Measurements from ENCODE around the gene ZNF555. TPM values are rescaled to one million over a fixed set of nuclear protein-coding genes. Genes with fewer than 3 reads are reported as not detected.
"Not testable (repeated sequence)": the region's sequence is repeated elsewhere in the genome, so short reads cannot be mapped to it uniquely, and the experiment has no call there.

Gene ZNF555
- polyA plus RNA-seq (ENCODE audit: insufficient read length), result 13.3 TPM

GRCh38 chr19:2840794-2841791, at the start of gene ZNF555:
TSS of gene ZNF555 (plus strand) at chr19:2841475. CDS start at chr19:2841573, 98 bp downstream.
- peak; percentile 99 for DNase-seq

- DNase-seq, result no peak
Observed at GRCh38 chr19:2791876-2792275, 49.4 kb upstream of the ZNF555 start.

- not testable (repeated sequence) for DNase-seq
Observed at GRCh38 chr19:2792666-2793065, 48.6 kb upstream of the ZNF555 start.

GRCh38 chr19:2793126-2793525, 48.1 kb upstream of the ZNF555 start:
- DNase-seq, result no peak

GRCh38 chr19:2793577-2793976, 47.7 kb upstream of the ZNF555 start:
- no peak for DNase-seq

- no peak for DNase-seq
Observed at GRCh38 chr19:2795827-2796658, 45.2 kb upstream of the ZNF555 start.

GRCh38 chr19:2796659-2797266, 44.5 kb upstream of the ZNF555 start:
- DNase-seq, result no peak

GRCh38 chr19:2797280-2797679, 44.0 kb upstream of the ZNF555 start:
- DNase-seq, result no peak

GRCh38 chr19:2798158-2798685, 43.1 kb upstream of the ZNF555 start:
- no peak for DNase-seq

- DNase-seq, result no peak
Observed at GRCh38 chr19:2798733-2799132, 42.5 kb upstream of the ZNF555 start.

GRCh38 chr19:2799273-2800020, 41.8 kb upstream of the ZNF555 start:
- no peak for DNase-seq

GRCh38 chr19:2800506-2800905, 40.8 kb upstream of the ZNF555 start:
- DNase-seq, result no peak

GRCh38 chr19:2802826-2803225, 38.4 kb upstream of the ZNF555 start:
- no peak for DNase-seq

GRCh38 chr19:2803486-2804155, 37.7 kb upstream of the ZNF555 start:
- no peak for DNase-seq

GRCh38 chr19:2804156-2805004, 36.9 kb upstream of the ZNF555 start:
- DNase-seq, result no peak

GRCh38 chr19:2805261-2805900, 35.9 kb upstream of the ZNF555 start:
- no peak for DNase-seq

GRCh38 chr19:2805991-2806649, 35.2 kb upstream of the ZNF555 start:
- no peak for DNase-seq

- DNase-seq, result no peak
Observed at GRCh38 chr19:2806736-2807378, 34.4 kb upstream of the ZNF555 start.

All from hindlimb muscle (tissue), 1 donor.